Measurements from ENCODE around the gene LAP3. TPM values are rescaled to one million over a fixed set of nuclear protein-coding genes. Genes with fewer than 3 reads are reported as not detected.
A peak's percentile ranks its signal among the peaks of the same experiment; 100 is the strongest.

Gene LAP3
- total RNA-seq, 2 experiments from 2014 or later = 61.6 TPM

- H3K4me3 ChIP-seq (ENCODE audit: low read length) = no peak overlapping the region
- no peaks in the 10 kb centered on the region for H3K27me3 Mint-ChIP-seq
- intact Hi-C loops (cut with DNase I, micrococcal nuclease) = loop anchor here in 1 of 2 experiments (5.0 kb wide), 1 partner anchor 40 kb away; no protein-coding TSS in a partner anchor
- H3K4me1 Mint-ChIP-seq (ENCODE audit: low read depth) = no peaks in the 10 kb centered on the region
- peaks cover 80% of the 10 kb centered on the region for H3K36me3 Mint-ChIP-seq (ENCODE audit: low read depth)
- peaks cover 75% of the 10 kb centered on the region for H3K36me3 ChIP-seq (ENCODE audit: insufficient read depth, low read length)
- no peaks in the 10 kb centered on the region for H3K9me3 Mint-ChIP-seq
- no peaks in the 10 kb centered on the region for H3K9me3 ChIP-seq (ENCODE audit: control insufficient read depth in 1 of 2, insufficient read depth in 1 of 2, low read length in 2 of 2)
- DNase-seq = peak in 1 of 14 experiments; percentile 12
- ChIA-PET POLR2A (no interaction called here), CTCF (interaction anchor here (1.9 kb wide), 1 partner anchor 48 kb away, joined by 4 read pairs; no protein-coding TSS in a partner anchor)
- no peak overlapping the region for H3K27ac Mint-ChIP-seq
- no peak for ATAC-seq (ENCODE audit: poor library complexity)
- no peak for TF ChIP-seq CTCF (IDR thresholded peaks at IDR 0.05)
- H3K27ac ChIP-seq (ENCODE audit: low read depth in 1 of 2, low read length in 2 of 2) = no peak overlapping the region
- H3K4me3 Mint-ChIP-seq = no peak overlapping the region
- no peaks in the 10 kb centered on the region for H3K27me3 ChIP-seq (ENCODE audit: control insufficient read depth in 1 of 2, insufficient read depth in 2 of 2, low read length in 2 of 2)
- no peaks in the 10 kb centered on the region for H3K4me1 ChIP-seq (ENCODE audit: insufficient read depth, low read length)
These were observed 20.5 kb downstream of the LAP3 start for GRCh38 chr4:17597517-17597916.

- Mint-ChIP-seq H3K4me1 (ENCODE audit: low read depth) (no peaks in the 10 kb centered on the region), H3K4me3 (no peak overlapping the region), H3K9me3 (no peaks in the 10 kb centered on the region), H3K36me3 (ENCODE audit: low read depth) (peaks cover 67% of the 10 kb centered on the region), H3K27me3 (no peaks in the 10 kb centered on the region), H3K27ac (no peak overlapping the region)
- no peaks in the 10 kb centered on the region for H3K27me3 ChIP-seq (ENCODE audit: control insufficient read depth in 1 of 2, insufficient read depth in 2 of 2, low read length in 2 of 2)
- CTCF ChIA-PET = no interaction called here
- H3K36me3 ChIP-seq (ENCODE audit: insufficient read depth, low read length) = peaks cover 71% of the 10 kb centered on the region
- ATAC-seq (ENCODE audit: poor library complexity) = no peak
- H3K9me3 ChIP-seq (ENCODE audit: control insufficient read depth in 1 of 2, insufficient read depth in 1 of 2, low read length in 2 of 2) = no peaks in the 10 kb centered on the region
- H3K4me3 ChIP-seq (ENCODE audit: low read length) = no peak overlapping the region
- POLR2A ChIA-PET = no interaction called here
- intact Hi-C loops (cut with DNase I, micrococcal nuclease) = loop anchor here in 1 of 2 experiments (5.0 kb wide), 1 partner anchor 37 kb away; no protein-coding TSS in a partner anchor
- no peak overlapping the region for H3K27ac ChIP-seq (ENCODE audit: low read depth in 1 of 2, low read length in 2 of 2)
- DNase-seq = no peak
- H3K4me1 ChIP-seq (ENCODE audit: insufficient read depth, low read length) = no peaks in the 10 kb centered on the region
- TF ChIP-seq CTCF (IDR thresholded peaks at IDR 0.05) = no peak
These were observed 22.8 kb downstream of the LAP3 start for GRCh38 chr4:17599826-17600225.

GRCh38 chr4:17605236-17605635 lies 28.2 kb downstream of the LAP3 start:
- TF ChIP-seq CTCF (IDR thresholded peaks at IDR 0.05) = no peak
- peaks cover 54% of the 10 kb centered on the region for H3K36me3 ChIP-seq (ENCODE audit: insufficient read depth, low read length)
- Mint-ChIP-seq H3K27ac (no peak overlapping the region), H3K27me3 (no peaks in the 10 kb centered on the region), H3K36me3 (ENCODE audit: low read depth) (peaks cover 48% of the 10 kb centered on the region), H3K9me3 (no peaks in the 10 kb centered on the region), H3K4me3 (no peak overlapping the region), H3K4me1 (ENCODE audit: low read depth) (no peaks in the 10 kb centered on the region)
- DNase-seq = no peak
- no peak overlapping the region for H3K27ac ChIP-seq (ENCODE audit: low read depth in 1 of 2, low read length in 2 of 2)
- no peaks in the 10 kb centered on the region for H3K9me3 ChIP-seq (ENCODE audit: control insufficient read depth in 1 of 2, insufficient read depth in 1 of 2, low read length in 2 of 2)
- intact Hi-C loops (cut with DNase I, micrococcal nuclease) = no loop called here
- no peaks in the 10 kb centered on the region for H3K27me3 ChIP-seq (ENCODE audit: control insufficient read depth in 1 of 2, insufficient read depth in 2 of 2, low read length in 2 of 2)
- H3K4me3 ChIP-seq (ENCODE audit: low read length) = no peak overlapping the region
- POLR2A ChIA-PET = interaction anchor here (1.2 kb wide), 1 partner anchor 9 kb away, joined by 5 read pairs; the partner anchor contains the start of gene MED28
- H3K4me1 ChIP-seq (ENCODE audit: insufficient read depth, low read length) = no peaks in the 10 kb centered on the region
- ATAC-seq (ENCODE audit: poor library complexity) = no peak
- CTCF ChIA-PET = no interaction called here
